Stimulated activated naive CD4-positive, alpha-beta T cell treated with Interleukin-2 at 50 U/mL for 16 hours (primary cell): ENCODE data around the gene PERP.
"Not testable (repeated sequence)": the region's sequence is repeated elsewhere in the genome, so short reads cannot be mapped to it uniquely, and the experiment has no call there.

ENCODE experiments used
- DNase-seq: peaks from one replicate; lab custom pipeline; 2025; lab: John Stamatoyannopoulos, UW

PERP gene

GRCh38 chr6:138105446-138105845, 1.8 kb downstream of the PERP start:
- DNase-seq, result no peak

DNA sequence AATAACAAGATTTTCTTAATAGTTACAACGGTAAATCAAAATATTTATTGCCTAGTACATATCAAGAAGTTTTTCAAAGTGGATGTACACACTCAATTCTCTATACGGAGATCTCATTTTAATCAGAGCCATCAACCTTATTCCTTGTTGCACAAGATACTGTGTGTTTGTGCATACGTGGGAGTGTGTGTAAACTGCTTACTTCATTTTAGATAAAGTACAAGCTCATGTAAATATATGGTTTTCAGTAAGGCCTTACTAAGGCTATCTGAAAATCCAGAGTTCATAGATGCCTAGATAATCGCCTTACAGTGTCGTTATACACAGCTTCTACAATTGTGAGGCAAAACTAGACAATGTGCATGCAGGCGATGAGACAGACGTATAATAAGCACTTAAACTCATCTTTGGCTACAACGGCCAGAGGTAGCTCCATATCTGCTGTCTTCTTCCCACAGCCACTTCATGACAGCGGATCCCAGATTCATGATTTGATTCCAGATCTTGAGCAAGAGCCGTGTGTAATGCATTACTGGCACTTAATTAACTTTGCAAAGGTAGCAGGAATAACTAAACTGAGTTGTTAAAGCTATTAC, 2.5 kb downstream of the PERP start:
- DNase-seq, result no peak

GRCh38 chr6:138103871-138104270, 3.3 kb downstream of the PERP start:
- DNase-seq, result no peak

DNA sequence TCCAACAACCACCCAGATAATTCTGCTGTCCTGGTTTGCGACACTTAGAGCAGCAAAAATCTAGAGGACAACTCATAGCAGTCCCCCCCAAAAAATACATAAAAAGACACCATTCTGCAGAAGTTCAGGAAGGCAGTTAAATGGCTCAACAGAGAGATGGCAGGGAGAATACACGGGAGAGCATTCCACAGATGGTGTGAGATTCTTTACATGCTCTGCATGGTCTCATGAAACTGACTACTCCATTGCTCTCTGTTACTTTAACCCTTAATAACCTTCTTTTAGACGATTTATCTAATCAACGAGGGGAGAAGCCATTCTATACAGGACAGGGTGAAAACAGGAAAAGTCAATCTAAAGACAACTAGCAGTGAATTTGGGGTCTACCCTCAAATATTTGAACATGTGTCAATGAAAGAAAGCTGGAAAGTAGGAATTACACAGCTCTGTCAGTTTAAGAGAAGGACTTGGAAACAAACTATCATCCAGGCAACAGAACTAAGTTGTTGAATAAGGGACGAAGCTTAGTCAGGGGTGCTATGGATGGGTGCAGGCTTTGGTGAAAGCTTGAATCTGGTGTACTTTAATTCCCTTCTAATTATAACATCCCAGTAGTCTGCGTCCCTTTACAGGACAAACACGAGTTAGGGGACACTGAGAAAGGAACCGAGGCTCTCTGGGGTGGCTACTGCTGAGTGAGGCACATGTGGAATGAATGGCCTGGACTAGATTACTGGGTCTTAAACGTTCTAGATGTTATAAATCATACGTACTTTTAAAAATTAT, 5.1 kb downstream of the PERP start:
- no peak for DNase-seq

DNA sequence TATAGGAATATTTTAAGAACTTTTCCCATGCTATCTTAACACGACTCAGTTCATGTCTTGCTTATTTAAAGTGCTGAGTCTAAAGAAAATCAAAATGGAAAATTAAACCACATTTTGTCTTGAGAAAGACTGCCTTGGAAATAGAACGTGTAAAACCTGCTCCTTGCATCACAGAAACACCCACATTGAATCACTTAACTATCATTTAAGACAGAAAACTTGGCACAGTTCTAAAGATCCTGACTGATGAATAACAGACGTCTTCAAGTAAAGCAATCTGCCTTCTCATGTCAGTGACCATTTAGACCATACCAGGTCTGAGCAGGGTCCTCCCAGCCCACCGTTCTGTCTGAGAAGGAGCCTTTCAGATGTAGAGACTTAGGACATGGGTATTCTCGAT, 7.4 kb downstream of the PERP start:
- DNase-seq, result no peak

DNA sequence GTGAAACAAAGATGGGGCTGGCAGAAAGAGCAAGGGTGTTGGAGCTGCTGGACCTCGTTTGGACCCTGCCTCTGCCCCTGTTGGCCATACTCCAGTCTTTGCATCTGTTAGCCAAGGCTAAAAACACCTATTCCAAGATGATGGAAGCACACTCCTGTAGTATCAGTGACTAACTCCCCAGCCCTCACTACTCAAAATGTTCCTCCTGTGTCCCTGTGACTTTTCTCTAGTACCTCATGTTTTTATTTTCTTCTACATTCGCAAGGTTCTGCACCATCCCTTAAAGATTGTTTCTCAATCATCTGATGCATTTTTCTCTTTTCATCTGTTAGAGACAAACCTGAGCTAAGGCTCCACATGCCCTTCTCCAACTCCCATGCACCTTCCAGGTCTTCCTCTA, 8.9 kb downstream of the PERP start:
- no peak for DNase-seq

DNA sequence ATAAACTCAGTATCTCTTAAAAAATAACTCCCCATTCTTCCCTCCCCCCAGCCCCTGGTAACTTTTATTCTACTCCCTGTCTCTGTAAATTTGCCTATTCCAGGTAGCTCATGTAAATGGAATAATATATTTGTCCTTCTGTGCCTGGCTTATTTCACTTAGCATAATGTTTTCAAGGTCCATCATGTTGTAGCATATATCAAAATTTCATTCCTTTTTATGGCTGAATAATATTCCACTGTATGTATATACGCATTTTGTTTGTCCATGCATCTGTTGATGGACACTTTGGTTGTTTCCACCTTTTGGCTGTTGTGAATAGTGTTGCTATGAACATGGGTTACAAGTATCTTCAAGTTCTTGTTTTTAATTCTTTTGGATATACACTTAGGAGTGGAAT, 13.0 kb downstream of the PERP start:
- no peak for DNase-seq

DNA sequence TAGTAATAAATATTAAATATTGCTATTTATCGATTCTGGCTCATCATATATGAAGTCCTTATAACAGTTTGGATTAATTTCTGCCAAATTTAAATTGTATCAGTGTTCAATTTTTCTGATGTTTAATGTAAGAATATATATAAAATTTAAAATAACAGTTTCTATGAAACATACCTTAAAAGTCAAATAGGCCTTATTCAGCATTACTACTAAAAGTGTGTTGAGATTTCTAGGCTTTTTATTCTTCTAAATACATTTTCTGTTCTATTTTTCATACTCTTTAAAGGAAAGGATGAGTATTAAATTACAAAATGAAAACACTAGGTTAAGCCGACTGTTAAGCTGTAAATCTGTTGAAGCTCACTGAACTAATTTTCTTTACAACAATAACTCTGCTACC, 13.6 kb downstream of the PERP start:
- DNase-seq, result no peak

DNA sequence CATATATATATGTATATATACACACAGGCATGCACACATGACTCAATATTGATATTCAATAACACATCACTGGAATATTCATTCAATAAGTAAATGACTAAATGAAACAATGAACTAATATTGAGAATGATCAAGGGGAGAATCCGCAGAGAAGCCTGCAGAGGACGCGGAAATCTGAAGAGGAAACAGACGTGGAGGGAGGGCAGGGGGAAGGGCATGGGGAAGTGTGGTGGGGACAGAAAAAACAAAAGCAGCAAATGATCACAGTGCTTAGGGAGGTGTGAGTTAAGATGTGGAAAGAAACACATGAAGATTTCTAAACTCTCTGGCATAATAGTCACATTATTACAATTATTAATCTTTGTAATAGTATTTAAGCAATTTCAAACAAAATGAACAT, 14.5 kb downstream of the PERP start:
- no peak for DNase-seq

DNA sequence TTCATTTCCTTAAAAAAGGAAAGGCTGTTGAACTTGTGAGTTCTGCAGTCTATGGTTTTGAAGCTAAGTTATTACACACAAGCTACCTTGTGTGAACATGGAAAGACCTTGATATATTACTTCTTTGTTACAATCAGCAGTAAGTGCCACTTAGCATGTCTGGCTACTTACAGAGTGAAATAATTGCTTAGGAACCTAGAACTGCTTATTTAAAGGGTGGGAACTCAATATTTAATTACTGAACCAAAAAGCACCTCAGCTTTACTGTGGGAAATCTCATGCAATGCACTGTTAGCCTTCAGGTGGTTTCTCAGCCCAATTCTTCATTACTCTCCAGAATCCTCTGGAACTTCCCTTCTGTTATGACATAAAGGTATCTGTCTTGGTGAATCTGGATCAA, 17.9 kb downstream of the PERP start:
- no peak for DNase-seq

DNA sequence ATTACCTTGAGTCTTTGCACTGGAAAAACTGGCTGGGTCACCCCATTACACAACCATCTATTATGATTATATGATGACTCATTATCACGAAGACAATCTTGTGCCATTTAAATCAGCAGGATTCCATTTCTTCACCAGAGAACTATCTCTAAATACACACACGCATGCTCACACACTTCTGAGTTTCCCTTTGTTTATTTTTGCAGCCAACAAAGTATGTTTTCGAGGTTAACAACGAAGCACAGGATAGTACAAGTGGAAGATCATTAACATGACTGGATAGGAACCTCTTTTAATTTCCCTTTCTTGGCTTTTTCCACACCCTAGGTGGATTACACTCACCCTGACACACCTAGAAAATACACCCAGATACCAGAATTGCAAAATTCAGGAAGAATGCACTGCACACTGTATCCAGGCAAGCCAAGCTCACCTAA, 18.9 kb downstream of the PERP start:
- no peak for DNase-seq

- DNase-seq, result no peak
Measured at GRCh38 chr6:138087593-138088325, 19.5 kb downstream of the PERP start.

- DNase-seq, result no peak
Measured at GRCh38 chr6:138086573-138087196, 20.5 kb downstream of the PERP start.

DNA sequence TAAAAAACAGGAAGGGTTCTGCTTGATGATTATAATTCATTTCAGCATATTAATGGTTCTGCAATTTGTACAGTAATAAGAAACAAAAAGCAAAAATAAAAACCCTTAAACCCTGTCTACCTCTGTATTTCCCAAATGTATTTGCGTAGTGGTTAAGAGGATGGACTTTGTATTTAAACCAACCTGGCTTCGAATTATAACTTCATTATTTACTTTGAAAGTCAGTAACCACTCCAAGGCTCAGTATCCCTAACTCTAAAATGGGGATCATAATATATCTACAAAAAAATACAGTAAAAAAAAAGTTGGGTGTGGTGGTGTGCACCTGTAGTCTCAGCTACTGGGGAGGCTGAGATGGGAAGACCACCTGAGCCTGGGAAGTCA, 21.4 kb downstream of the PERP start:
- DNase-seq, result no peak

DNA sequence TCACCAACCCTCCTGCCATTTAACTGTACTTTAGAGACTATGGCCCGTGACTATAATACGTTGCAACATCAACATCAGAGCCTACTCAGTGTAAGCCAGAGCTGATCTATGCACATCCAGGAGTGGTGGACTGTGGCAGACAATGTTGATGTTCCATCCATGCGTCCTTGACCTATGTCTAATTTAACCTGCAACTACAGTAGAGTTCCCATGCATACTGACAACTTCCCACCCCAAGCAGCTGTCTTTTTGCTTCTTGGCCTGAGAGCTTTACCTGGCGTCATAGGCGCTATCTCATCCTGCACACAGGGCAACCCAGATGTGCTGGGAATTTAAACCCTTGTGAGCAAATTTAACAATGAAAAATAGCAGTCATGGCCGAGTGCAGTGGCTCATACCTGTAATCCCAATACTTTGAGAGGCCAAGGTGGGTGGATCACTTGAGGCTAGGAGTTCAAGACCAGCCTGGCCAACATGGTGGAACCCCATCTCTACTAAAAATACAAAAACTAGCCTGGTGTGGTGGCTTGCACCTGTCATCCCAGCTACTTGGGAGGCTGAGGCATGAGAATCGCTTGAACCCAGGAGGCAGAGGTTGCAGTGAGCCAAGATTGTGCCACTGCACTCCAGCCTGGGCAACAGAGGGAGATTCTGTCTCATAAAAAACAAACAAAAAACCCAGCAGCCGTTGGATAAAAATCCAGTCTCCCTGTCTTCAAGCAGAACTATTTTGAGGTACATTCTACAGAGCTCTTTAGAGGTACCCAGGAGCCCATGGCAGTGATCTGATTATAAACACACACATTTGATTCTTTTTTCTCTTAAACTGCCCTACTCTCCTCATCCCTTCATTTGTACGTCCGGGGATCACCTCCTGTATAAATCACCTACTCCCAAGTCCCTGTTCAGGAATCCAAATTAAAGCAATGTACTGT, 22.0 kb downstream of the PERP start:
- no peak for DNase-seq

- no peak for DNase-seq
Measured at GRCh38 chr6:138082232-138082631, 25.0 kb downstream of the PERP start.

GRCh38 chr6:138079556-138079955, 27.7 kb downstream of the PERP start:
- not testable (repeated sequence) for DNase-seq

- no peak for DNase-seq
Measured at GRCh38 chr6:138078491-138078890, 28.7 kb downstream of the PERP start.

DNA sequence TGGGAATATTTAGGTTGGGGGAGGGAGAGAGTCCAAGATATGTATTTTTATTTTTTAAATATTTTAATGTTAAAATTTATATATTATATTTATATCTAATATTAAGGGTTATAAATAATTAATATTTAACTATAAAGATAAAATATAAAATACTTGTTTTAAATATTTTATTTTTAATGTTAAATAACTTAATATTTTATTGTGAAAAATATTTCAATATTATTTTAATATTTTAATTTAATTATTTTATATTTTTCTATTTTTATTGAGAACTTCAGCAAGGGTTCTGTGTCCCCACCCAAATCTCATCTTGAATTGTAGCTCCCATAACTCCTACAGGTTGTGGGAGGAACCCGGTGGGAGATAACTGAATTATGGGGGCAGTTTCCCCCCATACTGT, 34.0 kb downstream of the PERP start:
- DNase-seq, result no peak

GRCh38 chr6:138063726-138064125, 43.5 kb downstream of the PERP start:
- no peak for DNase-seq

GRCh38 chr6:138054982-138055381, 52.2 kb downstream of the PERP start:
- DNase-seq, result no peak

DNA sequence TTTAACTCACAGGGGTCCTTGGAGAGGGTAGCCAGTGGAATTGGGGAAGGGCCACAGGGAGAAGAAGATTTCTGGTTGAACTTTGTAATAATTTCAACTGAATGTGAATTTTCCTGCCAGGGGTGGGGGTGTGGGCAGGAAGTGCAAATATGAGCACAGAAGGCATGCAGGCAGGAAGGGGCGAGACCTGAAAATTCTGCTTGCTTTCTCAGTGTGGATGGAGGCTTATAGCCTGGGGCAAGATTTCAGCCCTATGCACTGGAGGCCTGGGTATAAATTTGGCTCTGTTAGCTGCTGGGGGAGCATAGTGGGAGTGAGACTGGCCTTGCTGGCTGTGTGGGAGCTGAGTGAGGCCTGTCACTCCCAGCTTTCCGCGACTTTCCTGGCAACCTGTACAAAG, 54.4 kb downstream of the PERP start:
- no peak for DNase-seq
